Left cardiac atrium (tissue), 4 donors: ENCODE data around the gene RAB43. TPM values are rescaled to one million over a fixed set of nuclear protein-coding genes. Genes with fewer than 3 reads are reported as not detected.
A peak's percentile ranks its signal among the peaks of the same experiment; 100 is the strongest.
"Not testable (repeated sequence)": the region's sequence is repeated elsewhere in the genome, so short reads cannot be mapped to it uniquely, and the experiment has no call there.

ENCODE experiments used
- ATAC-seq, 2 donors: fragments of 200-7000 bp; cut with Tn5 transposase; one replicate each; pipeline ENCODE4 v1.9.1; 2020; ENCODE audit warnings: mild to moderate bottlenecking in 2 of 2, moderate library complexity in 2 of 2
- DNase-seq: peaks from one replicate; pipeline ENCODE4 v3.0.0-alpha.2; 2020
- intact Hi-C, 2 donors: fragments of 100-400 bp; cut with DNase I; formaldehyde crosslinking; loops; one replicate each; pipeline versions ENCODE4 v1.14.1 to v1.15.1; 2022 to 2023
- long read RNA-seq: library from polyadenylated mRNA; unstranded; transcript quantifications from one replicate; pipeline ENCODE4 v2.0.0, GENCODE V29; 2021
- total RNA-seq, 2 donors: library from RNA; stranded (reverse); fragmentation: NEBNext Ultra II Directional; extraction: Animal tissue kit (Norgen Biotek cat#: 25700); gene quantifications; one replicate each; pipeline ENCODE4 v1.2.1, GENCODE V29; 2021
- donor health status: DM: no; HTN: yes; CAD: no.
- donor health status: DM: no; HTN: yes; CAD: no; lungs with severe emphysema.
- donor health status: DM: yes; HTN: yes; CAD: no.
- donor health status: Dilated cardiomyopathy.

The RAB43 gene
- 1 to 10 TPM; 6.4 to 6.9 TPM for total RNA-seq
- long read RNA-seq, full-length matches to known transcripts, result 1 of 1 reads
- long read RNA-seq, partial matches to known transcripts, result 0 of 1 reads
- long read RNA-seq, other reads (novel, unspliced or antisense), result 0 of 1 reads

DNA sequence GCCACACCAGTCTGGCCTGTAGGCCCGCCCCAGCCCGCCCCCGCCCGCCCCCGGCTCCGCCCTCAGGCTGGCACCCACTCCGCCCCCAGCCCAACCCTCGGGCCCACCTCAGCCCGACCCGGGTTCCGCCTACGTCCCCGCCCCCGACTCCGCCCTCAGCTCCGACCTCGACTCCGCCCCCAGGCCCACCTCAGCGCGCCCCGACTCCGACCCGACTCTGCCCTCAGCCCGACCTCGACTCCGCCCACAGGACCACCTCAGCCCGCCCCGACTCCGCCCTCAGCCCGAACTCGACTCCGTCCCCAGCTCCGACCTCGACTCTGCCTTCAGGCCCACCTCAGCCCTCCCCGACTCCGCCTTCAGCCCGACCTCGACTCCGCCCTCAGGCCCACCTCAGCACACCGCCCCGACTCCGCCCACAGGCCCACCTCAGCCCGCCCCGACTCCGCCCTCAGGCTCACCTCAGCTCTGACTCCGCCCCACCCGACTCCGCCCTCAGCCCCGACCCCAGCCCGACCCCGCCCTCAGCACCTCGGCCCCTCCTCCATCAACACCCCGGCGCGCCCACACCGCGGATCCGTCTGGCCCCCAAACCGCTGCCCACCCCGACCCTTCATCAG, at the start of gene RAB43:
RAB43 (minus strand) TSS at position 13 of the 620 bp plus-strand sequence. CDS start 315 bp downstream, outside the sequence.
- ATAC-seq (peak; percentile 85 to 88), DNase-seq (peak; percentile 91)
- intact Hi-C loops, result loop anchor here in 1 of 2 donors (2.0 kb wide), 1 partner anchor 69 kb away; no protein-coding TSS in a partner anchor

DNA sequence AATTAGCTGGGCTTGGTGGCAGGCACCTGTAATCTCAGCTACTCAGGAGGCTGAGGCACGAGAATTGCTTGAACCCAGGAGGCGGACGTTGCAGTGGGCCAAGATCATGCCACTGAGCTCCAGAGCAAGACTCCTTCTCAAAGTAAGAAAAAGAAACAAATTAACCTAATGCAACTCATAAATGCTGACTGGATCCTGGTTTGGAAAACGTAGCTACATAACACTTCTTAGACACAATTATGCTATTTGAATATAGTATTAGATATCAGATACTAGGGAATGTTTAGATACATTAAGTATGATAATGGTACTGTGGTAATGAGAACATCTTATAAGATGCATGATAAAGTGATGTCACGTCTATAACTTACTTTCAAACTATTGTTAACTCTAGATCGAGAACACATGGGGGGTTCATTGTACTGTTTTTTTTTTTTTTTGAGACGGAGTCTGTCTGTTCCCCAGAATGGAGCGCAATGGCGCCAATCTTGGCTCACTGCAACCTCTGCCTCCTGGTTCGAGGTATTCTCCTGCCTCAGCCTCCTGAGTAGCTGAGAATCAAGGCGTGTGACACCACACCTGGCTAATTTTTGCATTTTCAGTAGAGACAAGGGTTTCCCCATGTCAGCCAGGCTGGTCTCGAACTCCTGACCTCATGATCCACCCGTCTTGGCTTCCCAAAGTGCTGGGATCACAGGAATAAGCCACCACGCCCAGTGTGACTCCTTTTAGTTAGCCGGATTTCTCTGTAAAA, 45.2 kb upstream of the RAB43 start:
- no peak for ATAC-seq
- intact Hi-C loops, result no loop called here

DNA sequence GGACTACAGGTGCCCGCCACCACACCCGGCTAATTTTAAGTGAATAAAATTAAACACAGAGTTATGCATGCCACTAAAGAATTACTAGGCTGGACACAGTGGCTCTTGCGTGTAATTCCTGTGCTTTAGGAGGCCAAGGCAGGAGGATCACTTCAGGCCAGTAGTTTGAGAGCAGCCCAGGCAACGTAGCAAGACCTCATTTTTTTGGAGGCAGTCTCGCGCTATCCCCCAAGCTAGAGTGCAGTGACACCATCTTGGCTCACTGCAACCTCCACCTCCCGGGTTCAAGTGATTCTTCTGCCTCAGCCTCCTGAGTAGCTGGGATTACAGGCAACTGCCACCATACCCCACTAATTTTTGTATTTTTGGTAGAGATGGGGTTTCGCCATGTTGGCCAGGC, 44.0 kb upstream of the RAB43 start:
- DNase-seq, ATAC-seq, intact Hi-C loops: not testable (repeated sequence)

More for the DNA sequence above, 45.2 kb upstream of the RAB43 start:
- no peak for DNase-seq

DNA sequence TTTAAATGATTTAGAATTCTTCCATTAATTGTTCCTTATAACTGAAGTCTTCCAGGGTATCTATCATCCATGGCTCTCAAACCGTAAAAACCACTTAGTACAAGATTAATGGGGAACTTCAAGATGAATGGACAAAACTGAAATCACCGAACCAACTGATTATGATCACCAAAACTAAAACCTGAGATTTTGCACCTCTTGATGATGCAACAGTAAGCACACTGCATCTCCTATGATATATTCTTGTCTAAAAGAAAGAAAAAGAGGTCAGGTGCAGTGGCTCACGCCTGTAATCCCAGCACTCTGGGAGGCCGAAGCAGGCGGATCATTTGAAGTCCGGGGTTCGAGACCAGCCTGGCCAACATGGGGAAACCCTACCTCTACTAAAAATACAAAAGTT, 42.9 kb upstream of the RAB43 start:
- intact Hi-C loops, result no loop called here
- DNase-seq, result no peak
- ATAC-seq, result no peak

DNA sequence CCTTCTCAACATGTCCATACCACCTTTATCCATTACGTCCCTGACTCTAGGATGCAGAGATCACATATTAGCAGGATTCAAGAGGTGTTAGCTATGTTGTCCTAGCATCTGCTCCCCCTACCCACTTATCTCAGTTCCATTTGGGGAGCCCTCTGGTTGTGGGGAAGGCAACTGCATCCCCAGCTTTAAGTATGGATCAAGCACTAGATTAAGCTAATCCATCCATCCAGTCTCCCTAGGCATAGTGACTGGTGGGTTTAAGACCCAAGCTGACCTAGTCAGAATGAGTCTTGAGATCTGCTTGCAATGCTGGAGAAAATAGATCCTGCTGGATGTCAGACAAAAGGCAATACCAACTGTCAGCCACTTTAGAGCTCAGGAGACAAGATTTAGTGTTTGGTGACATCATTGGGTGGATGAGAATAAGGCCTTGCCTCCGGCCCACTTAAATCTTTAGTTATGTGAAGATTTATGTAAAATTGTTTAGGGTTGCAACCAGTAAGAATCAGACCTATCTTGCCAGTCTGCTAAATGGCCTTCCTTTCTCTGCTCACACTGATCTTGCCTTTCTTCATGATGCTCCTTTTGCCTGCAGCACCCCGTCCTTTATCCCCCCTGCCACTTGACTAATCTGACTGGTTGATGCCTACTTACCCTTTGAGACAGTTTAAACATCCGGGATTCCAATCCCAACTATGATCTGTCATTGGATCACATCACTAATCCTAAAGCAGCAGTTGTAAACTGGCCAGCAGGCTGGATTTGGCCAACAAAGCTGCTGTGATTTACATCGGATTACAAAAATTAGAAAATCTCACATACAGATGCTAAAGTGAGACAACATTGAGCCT, 41.4 kb upstream of the RAB43 start:
- ATAC-seq (no peak), DNase-seq (no peak)
- intact Hi-C loops, result no loop called here

DNA sequence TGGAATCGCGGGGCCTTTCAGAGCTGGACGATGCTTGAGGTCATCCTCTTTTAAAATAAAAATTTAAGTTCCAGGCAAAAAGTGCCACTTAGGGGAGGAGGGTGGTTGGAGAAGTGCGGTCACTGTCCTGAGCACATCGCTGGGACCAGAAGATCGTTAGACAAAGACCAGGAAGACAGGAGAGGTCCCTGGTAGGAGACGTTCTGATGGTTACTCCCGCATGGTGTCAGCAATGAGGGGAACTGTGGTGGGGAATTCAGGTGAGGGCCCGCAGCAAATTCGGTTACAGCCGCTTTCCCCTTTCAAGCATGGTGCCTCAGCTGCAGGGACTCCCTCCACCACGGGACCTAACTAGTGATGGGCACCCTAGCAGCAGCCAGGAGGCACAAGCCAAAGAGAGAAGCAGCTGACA, 40.3 kb upstream of the RAB43 start:
- intact Hi-C loops, result no loop called here
- ATAC-seq (peak in 1 of 2 donors; percentile 9), DNase-seq (no peak)

DNA sequence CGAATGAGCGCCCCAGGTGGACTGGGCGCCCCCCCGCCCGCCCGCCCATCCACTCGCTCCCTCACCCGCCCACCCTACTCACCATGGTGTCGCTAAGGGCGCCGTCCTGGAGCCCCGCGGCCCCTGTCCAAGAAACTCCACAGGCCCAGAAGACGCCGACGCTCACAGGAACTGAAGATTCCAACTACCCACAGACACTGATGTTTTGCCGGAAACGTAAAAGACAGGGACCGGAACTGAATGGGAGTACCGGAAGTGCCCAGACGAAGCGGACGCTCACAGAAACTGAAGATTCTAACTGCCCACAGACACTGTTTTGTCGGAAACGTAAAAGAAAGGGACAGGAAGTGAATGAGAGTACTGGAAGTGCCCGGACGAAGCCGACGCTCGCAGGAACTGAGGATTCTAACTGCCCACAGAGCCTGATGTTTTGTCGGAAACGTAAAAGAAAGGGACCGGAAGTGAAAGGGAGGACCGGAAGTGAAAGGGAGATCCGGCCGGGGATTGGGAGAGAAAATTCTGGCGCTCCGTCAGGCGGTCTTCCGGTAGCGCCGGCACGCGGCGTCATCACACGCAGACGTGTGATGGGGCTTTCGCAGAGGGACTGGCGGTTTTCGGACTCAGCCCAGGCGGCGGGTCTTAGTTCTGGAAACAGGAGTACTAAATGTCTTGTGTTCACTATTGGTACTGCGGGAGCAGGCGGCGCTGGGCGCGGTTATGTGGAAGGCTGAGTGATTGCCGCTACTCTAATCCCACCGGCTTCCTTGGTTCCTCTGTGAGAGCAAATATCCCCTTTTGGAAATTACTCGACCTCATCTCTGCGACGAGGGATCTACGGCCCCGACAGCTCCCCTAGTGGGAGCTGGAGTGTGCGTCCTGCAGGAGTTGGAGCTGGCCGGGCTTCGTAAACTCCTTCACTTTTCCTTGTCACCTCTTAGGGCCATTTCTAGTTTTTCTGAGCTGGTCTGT, 39.6 kb upstream of the RAB43 start, which contains the start of gene ISY1:
ISY1 (minus strand) TSS at position 173 of the 969 bp plus-strand sequence; CDS start at position 85, 88 bp downstream.
- peak; percentile 94 to 96 for ATAC-seq
- DNase-seq, result peak; percentile 91
- intact Hi-C loops, result no loop called here

DNA sequence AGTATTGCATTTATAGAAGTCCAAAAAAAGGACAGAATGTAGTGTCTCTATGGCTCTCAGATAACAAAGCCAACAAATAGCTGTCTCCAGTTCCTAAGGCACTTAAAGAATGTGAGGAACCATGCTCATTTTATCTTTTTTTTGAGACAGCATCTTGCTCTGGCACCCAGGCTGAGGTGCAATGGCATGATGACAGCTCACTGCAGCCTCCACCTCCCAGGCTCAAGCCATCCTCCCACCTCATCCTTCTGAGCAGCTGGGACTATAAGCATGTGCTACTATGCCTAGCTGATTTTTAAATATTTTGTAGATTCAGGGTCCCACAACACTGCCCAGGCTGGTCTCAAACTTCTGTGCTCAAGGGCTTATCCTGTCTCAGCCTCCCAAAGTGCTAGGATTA, 23.2 kb upstream of the RAB43 start:
- DNase-seq (no peak), ATAC-seq (no peak)
- intact Hi-C loops, result no loop called here

DNA sequence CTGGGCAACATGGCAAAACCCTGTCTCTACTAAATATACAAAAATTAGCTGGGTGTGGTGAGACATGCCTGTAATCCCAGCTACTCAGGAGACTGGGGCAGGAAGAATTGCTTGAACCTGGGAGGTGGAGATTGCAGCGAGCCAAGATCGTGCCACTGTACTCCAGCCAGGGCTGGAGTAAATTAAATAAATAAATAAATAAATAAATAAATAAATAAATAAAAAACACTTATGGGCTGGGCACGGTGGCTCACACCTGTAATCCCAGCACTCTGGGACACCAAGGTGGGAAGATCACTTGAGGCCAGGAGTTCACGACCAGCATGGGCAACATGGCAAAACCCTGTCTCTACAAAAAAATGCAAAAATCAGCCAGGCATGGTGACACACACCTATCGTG, 19.4 kb upstream of the RAB43 start:
- ATAC-seq, intact Hi-C loops: not testable (repeated sequence)

DNA sequence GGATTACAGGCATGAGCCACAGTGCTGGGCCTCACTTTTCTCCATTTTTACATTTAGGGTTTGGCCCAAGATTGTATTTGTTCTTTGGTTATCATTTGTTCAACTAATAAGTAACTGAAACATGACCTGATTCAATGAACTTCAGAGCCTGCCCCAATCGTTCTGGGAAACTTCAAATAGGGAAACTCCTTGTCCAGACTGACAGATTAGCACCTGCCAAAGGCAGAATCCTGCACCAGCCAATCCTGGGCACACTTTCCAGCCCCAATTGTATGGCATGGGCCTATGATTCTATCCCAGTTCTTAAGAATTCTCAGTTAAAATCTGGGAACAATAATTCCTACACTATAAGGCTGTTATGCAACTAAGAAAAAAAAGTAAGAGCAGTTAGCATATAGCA, 18.3 kb upstream of the RAB43 start:
- intact Hi-C loops, result no loop called here
- ATAC-seq (no peak), DNase-seq (no peak)

More for the DNA sequence above, 19.4 kb upstream of the RAB43 start:
- DNase-seq, result not testable (repeated sequence)

DNA sequence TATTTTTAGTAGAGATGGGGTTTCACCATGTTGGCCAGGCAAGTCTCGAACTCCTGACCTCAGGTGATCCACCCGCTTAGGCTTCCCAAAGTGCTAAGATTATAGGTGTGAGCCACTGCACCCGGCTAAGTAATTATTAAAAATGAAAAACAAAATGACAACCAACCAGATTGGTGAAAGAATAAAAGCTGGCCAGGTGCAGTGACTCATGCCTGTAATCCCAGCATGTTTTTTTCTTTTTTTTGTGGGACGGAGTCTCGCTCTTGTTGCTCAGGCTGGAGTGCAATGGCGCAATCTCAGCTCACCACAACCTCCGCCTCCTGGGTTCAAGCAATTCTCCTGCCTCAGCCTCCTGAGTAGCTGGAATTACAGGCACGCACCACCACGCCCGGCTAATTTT, 14.7 kb upstream of the RAB43 start:
- DNase-seq, ATAC-seq, intact Hi-C loops: not testable (repeated sequence)

DNA sequence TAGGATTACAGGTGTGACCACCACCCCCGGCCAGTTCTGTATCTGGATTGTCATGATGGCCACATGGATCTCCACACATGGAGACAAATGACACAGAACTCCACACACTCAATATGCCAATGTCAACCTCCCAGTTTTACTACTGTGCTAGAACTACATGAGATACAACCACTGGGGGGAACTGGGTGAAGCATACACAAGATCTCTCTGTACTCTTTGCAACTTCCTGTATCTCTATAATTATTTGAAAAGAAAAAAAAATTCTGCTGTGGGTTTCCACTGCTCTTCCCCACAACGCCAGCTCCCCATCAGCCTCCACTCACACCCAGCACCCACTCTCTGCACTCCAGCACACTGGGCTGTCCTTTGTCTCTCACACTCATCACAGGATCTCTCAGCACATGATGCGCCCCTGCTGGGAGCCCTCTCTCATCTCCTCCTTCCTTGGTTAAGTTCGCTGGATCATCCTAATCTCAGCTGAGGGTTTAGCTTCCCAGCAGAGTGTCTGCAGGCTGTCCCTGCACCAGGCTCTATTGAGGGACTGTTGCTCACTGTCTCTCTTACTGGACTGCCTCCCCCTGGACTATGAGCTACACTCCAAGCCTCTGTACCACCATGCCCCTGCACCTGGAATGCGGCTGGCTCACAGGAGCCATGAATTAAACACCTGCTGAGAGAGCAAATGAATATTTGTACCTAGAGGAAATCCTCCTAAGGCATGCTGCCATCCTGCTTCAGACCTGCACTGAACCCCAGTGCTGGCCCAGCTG, 10.7 kb upstream of the RAB43 start:
- ATAC-seq, result peak; percentile 73 to 91
- intact Hi-C loops, result no loop called here
- no peak for DNase-seq

DNA sequence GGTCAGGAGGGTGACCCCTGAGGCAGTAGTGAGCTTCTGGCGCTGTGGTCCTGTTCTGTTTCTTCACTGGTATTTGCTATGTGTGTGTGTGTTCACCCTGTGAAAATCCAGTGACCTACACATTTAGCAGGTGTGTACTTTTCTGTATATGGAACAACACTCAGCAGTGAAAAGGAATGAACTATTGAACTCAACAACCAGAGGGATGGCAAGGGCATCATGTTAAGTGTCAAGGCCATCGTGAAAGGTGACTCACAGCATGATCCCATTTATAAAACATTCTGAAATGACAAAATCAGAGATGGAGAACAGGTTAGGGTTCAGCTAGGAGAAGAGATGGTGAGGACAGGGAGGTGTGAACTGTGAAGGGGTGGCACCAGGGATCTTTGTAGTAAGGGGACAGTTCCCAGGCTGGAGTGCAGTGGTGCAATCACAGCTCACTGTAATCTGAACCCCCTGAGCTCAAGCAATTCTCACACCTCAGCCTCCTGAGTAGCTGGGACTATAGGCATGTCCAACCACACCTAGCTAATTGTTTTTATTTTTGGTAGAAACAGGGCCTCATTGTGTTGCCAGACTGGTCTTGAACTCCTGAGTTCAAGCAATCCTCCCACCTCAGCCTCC, 10.0 kb upstream of the RAB43 start:
- ATAC-seq (peak; percentile 16 to 54), DNase-seq (no peak)
- intact Hi-C loops, result no loop called here

DNA sequence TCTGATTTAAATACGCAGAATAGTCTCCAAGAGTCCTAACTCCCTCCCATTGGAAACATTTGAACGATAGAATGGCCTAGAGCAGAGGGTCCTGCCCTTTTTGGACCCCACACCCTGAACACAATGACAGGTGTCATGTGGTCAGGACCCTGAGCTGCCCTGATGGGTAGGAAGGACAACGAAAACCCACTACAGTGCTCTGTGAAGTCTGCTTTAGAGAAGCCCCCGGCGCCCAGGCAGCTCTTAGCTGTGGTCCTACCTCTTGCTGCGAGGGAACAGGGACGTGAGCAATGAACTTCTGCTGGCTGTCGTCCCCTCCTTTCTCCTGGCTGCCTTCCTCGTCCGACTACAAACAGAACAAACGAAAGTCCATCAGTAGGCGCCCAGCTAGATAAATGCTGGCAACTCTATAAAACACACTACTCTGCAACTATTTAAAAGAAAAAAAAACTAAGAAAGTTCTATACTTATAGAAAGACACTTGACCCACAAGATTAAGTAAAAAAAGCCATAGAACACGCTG, 8.7 kb upstream of the RAB43 start:
- intact Hi-C loops, result no loop called here
- DNase-seq, result no peak
- ATAC-seq, result no peak

DNA sequence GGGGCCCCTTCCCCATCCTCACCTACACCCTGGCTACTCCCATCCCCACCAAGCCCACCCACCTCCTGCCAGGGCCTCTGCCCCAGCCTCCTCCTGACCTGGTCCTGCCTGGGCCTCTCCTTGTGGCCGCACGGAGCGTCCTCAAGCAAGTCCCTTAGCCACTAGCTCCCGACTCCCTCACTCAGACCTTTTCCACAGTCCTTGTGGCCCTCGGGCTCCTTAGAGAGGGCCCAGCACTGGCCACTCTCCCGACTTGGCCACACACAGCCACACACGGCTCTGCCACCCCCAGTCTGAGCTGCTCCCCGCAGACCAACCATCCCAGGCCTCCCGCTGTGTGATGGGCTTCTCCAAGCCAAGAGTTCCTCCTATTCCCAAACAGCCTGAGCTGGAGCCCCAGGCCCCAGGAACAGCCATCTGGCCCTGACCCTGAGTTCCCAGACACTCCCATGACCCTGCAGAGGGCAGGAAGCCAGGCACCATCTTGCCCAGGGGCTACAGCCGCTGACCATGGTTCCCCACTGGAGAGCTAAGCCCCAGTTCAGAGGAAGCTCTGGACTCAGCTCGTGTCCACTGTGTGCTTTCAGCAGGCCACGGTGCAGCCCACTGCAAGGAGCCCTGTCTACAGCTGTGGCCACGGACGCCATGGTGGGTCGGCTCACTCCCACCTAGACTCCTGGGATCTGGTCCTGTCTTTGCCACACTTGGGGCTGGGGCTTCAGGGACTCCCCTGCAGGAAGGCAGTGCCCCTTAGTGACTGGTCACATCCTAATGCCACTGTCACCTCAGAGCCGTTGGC, 7.0 kb upstream of the RAB43 start:
- intact Hi-C loops, result no loop called here
- DNase-seq (no peak), ATAC-seq (no peak)

DNA sequence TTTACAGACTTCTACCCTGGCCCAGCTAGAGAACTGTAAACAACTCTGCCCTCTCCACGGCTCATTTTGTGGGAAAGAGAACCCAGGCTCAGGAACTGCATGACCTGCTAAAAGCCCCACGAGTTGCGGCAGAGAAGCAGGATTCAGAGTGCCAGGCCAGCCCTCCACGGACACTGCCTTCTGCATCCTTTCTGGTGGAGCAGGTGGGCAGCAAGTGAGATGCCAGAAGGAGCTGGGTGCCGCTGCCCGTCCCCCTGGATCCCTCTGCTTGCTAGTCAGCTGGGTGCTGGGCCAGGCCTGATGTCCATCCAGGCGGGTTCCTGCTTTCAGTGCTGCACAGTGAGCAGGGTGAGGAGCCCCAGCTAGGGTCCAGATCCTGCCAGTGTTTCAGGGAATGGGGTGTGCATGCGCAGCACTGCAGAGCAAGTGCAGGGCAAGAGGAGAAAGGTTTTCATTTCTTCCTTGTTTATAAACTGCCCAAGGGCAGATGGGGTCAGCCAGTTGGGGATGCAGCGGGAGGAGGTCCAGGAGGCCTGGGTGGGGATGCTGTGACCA, 5.2 kb upstream of the RAB43 start:
- ATAC-seq (no peak), DNase-seq (no peak)
- intact Hi-C loops, result no loop called here
